GM10847 (cell line): Measurements from ENCODE around the gene DEPDC5.

Experiments used
- POLR2A ChIP-seq: IDR thresholded peaks from 2 replicates; pipeline ENCODE4 v1.6.1; 2011; ENCODE audit not compliant: insufficient read length; ENCODE audit errors: extremely low read depth

Gene DEPDC5

GRCh38 chr22:31953261-31953660, 199.4 kb downstream of the DEPDC5 start:
- no peak for TF ChIP-seq POLR2A

- TF ChIP-seq POLR2A, result no peak
These were observed 201.0 kb downstream of the DEPDC5 start for GRCh38 chr22:31954535-31955523.

DNA sequence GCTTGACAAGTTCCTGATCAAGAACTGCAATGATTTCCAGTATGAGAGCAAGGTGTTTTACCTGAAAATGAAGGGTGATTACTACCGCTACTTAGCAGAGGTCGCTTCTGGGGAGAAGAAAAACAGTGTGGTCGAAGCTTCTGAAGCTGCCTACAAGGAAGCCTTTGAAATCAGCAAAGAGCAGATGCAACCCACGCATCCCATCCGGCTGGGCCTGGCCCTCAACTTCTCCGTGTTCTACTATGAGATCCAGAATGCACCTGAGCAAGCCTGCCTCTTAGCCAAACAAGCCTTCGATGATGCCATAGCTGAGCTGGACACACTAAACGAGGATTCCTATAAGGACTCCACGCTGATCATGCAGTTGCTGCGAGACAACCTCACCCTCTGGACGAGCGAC, 202.5 kb downstream of the DEPDC5 start:
- no peak for TF ChIP-seq POLR2A
